ENCODE results near the gene SEPHS2.

GRCh38 chr16:30437511-30438046 lies 8.1 kb downstream of the SEPHS2 start:
- TF ChIP-seq CTCF (IDR thresholded peaks at IDR 0.05) (no peak), POLR2A (IDR thresholded peaks at IDR 0.05) (no peak)
